OCI-LY3 (cell line): Measurements from ENCODE around the gene FCGR2B.

Experiments used
- EZH2phosphoT487 ChIP-seq: fragments of 200-600 bp; shearing (Covaris generic); IDR thresholded peaks from 2 replicates; pipeline ENCODE4 v1.6.1; 2018; ENCODE audit warnings: antibody characterized with exemption, mixed run types, low read depth
- TF ChIP-seq, protein P1 (sequence below): fragments of 200-600, 300-600 bp; sonication (generic); IDR thresholded peaks from 2 replicates; pipeline ENCODE4 v1.5.1; 2014; ENCODE audit warnings: antibody characterized with exemption, low read length, low read depth

DNA sequence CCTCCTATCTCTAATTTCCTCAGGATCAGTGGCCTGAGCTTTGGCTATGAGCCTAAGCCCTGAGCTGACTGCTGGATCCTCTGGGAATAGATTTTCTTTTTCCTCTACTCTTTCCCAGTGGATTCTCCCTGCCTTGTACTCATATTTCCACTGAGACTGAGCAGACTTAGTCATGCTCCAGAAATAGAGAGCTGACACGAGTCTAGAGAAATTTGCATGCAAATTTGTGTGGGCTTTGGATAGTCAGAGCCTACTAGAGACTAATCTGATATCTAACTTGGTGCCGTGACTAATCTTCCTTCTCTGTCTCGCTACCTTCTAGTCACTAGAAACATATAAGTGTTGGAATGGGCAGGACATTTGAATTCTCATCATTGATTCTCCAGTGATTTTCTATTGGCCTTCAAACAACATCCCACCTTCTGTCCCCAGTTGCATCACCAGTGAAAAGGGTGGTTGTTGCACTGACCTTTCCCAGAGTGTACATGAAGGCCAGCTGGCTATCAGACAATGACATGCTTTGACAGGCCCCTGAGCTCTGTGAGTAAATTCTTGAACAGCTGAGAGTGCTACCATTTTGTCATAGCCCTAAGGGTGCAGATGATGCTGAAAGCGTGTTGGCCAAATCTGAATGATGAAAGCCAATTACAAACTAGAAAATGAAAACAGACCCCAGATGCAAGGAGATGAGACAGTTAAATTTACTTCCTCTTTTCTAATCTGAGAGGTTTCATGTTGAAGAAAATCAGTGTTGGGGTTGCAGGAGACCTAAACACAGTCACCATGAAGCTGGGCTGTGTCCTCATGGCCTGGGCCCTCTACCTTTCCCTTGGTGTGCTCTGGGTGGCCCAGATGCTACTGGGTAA is 43.8 kb downstream of the FCGR2B start, which contains the start of gene FCRLA:
- TF ChIP-seq, protein P1, sequence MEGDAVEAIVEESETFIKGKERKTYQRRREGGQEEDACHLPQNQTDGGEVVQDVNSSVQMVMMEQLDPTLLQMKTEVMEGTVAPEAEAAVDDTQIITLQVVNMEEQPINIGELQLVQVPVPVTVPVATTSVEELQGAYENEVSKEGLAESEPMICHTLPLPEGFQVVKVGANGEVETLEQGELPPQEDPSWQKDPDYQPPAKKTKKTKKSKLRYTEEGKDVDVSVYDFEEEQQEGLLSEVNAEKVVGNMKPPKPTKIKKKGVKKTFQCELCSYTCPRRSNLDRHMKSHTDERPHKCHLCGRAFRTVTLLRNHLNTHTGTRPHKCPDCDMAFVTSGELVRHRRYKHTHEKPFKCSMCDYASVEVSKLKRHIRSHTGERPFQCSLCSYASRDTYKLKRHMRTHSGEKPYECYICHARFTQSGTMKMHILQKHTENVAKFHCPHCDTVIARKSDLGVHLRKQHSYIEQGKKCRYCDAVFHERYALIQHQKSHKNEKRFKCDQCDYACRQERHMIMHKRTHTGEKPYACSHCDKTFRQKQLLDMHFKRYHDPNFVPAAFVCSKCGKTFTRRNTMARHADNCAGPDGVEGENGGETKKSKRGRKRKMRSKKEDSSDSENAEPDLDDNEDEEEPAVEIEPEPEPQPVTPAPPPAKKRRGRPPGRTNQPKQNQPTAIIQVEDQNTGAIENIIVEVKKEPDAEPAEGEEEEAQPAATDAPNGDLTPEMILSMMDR, result no peak
- no peak for TF ChIP-seq EZH2phosphoT487
